HG03469 (cell line): ENCODE results near the gene HMGCS2.

Source experiments
- ATAC-seq: cut with Tn5 transposase; IDR thresholded peaks from one replicate; pipeline ENCODE4 v1.9.1; 2021; ENCODE audit warnings: mild to moderate bottlenecking, moderate library complexity, moderate number of reproducible peaks; ENCODE audit not compliant: unreplicated experiment

The HMGCS2 gene

GRCh38 chr1:119762953-119763352, 5.8 kb downstream of the HMGCS2 start:
- ATAC-seq = no peak

GRCh38 chr1:119762409-119762808, 6.3 kb downstream of the HMGCS2 start:
- ATAC-seq = no peak

- no peak for ATAC-seq
These were observed 10.1 kb downstream of the HMGCS2 start for GRCh38 chr1:119758584-119758983.

- ATAC-seq = no peak
These were observed 16.1 kb downstream of the HMGCS2 start for GRCh38 chr1:119752592-119752991.

- ATAC-seq = no peak
These were observed 20.7 kb downstream of the HMGCS2 start for GRCh38 chr1:119748040-119748439.

- ATAC-seq = no peak
These were observed 21.3 kb downstream of the HMGCS2 start for GRCh38 chr1:119747451-119747850.

- ATAC-seq = no peak
These were observed 23.7 kb downstream of the HMGCS2 start for GRCh38 chr1:119745034-119745433.

GRCh38 chr1:119744598-119744942, 24.1 kb downstream of the HMGCS2 start:
- ATAC-seq = no peak

GRCh38 chr1:119743776-119744597, 24.7 kb downstream of the HMGCS2 start:
- peak; percentile 85 for ATAC-seq

- no peak for ATAC-seq
These were observed 25.4 kb downstream of the HMGCS2 start for GRCh38 chr1:119743308-119743707.

- ATAC-seq = no peak
These were observed 26.0 kb downstream of the HMGCS2 start for GRCh38 chr1:119742677-119743076.

- ATAC-seq = no peak
These were observed 26.5 kb downstream of the HMGCS2 start for GRCh38 chr1:119742202-119742601.

GRCh38 chr1:119740896-119741780, 27.6 kb downstream of the HMGCS2 start:
- ATAC-seq = no peak

- ATAC-seq = no peak
These were observed 28.4 kb downstream of the HMGCS2 start for GRCh38 chr1:119740261-119740660.

GRCh38 chr1:119739150-119739549, 29.6 kb downstream of the HMGCS2 start:
- no peak for ATAC-seq

GRCh38 chr1:119738100-119738720, 30.5 kb downstream of the HMGCS2 start:
- no peak for ATAC-seq

GRCh38 chr1:119737040-119737682, 31.5 kb downstream of the HMGCS2 start:
- ATAC-seq = no peak

GRCh38 chr1:119736649-119737039, 32.1 kb downstream of the HMGCS2 start:
- ATAC-seq = no peak

- ATAC-seq = no peak
These were observed 33.5 kb downstream of the HMGCS2 start for GRCh38 chr1:119735217-119735616.

GRCh38 chr1:119733754-119734153, 35.0 kb downstream of the HMGCS2 start:
- no peak for ATAC-seq
